HepG2 (cell line): ENCODE measurements around the gene RHD. TPM values are rescaled to one million over a fixed set of nuclear protein-coding genes. Genes with fewer than 3 reads are reported as not detected.
A peak's percentile ranks its signal among the peaks of the same experiment; 100 is the strongest.

Source experiments
- ATF3 ChIP-seq: sonication (generic); formaldehyde crosslinking; IDR thresholded peaks from 2 replicates; pipeline ENCODE4 v1.4.0; 2020; ENCODE audit warnings: missing genetic modification reagents
- ATF5 ChIP-seq: sonication (generic); formaldehyde crosslinking; IDR thresholded peaks from 2 replicates; pipeline ENCODE4 v1.4.0; 2020; ENCODE audit warnings: mild to moderate bottlenecking, low read depth, missing genetic modification reagents
- DZIP1 ChIP-seq: sonication (generic); formaldehyde crosslinking; IDR thresholded peaks from 2 replicates; pipeline ENCODE4 v1.5.0; 2020; ENCODE audit warnings: mild to moderate bottlenecking, missing genetic modification reagents
- EHMT2 ChIP-seq: fragments of 200-600 bp; sonication (generic); IDR thresholded peaks from 2 replicates; pipeline ENCODE4 v1.7.0; 2017; ENCODE audit warnings: antibody characterized with exemption, low read depth, low read length, borderline replicate concordance
- HOMEZ ChIP-seq: IDR thresholded peaks from 2 replicates; pipeline ENCODE4 v1.6.1; 2016; ENCODE audit warnings: low read depth
- KAT7 ChIP-seq: IDR thresholded peaks from 2 replicates; pipeline ENCODE4 v1.6.1; 2018; ENCODE audit warnings: borderline replicate concordance, missing compliant biosample characterization
- MXD3 ChIP-seq: IDR thresholded peaks from 2 replicates; pipeline ENCODE4 v1.6.1; 2016; ENCODE audit warnings: mild to moderate bottlenecking, missing biosample characterization, missing genetic modification reagents
- PATZ1 ChIP-seq: sonication (generic); formaldehyde crosslinking; IDR thresholded peaks from 2 replicates; pipeline ENCODE4 v1.4.0; 2020; ENCODE audit warnings: missing genetic modification reagents
- PCBP1 ChIP-seq: fragments of 200-400 bp; formaldehyde crosslinking; IDR thresholded peaks from 2 replicates; pipeline ENCODE4 v1.6.1; 2017; ENCODE audit warnings: mild to moderate bottlenecking, low read depth, low read length, borderline replicate concordance
- SIX4 ChIP-seq: sonication (generic); formaldehyde crosslinking; IDR thresholded peaks from 2 replicates; pipeline ENCODE4 v1.4.0; 2020; ENCODE audit warnings: missing genetic modification reagents
- SOX6 ChIP-seq, 2 experiments: fragments of 450-650 bp in 1 of 2; sonication (generic) in 1 of 2; formaldehyde crosslinking in 1 of 2; IDR thresholded peaks; 2 replicates each; pipeline versions ENCODE4 v1.4.0 to v1.6.1; 2017 to 2020; ENCODE audit warnings: antibody characterized with exemption in 1 of 2, mild to moderate bottlenecking in 1 of 2, missing genetic modification reagents in 1 of 2
- XBP1 ChIP-seq: sonication (generic); formaldehyde crosslinking; IDR thresholded peaks from 2 replicates; pipeline ENCODE4 v1.5.0; 2020; ENCODE audit warnings: missing genetic modification reagents
- XRCC5 ChIP-seq: fragments of 200-400 bp; formaldehyde crosslinking; optimal IDR thresholded peaks from 2 replicates; pipeline ENCODE3; 2017; ENCODE audit warnings: mild to moderate bottlenecking, low read length
- ZBTB10 ChIP-seq: sonication (generic); formaldehyde crosslinking; IDR thresholded peaks from 2 replicates; pipeline ENCODE4 v1.4.0; 2020; ENCODE audit warnings: missing genetic modification reagents, borderline replicate concordance
- ZNF343 ChIP-seq: sonication (generic); formaldehyde crosslinking; IDR thresholded peaks from 2 replicates; pipeline ENCODE4 v1.4.0; 2020; ENCODE audit warnings: mild to moderate bottlenecking, missing genetic modification reagents
- ZNF354B ChIP-seq: sonication (generic); formaldehyde crosslinking; IDR thresholded peaks from 2 replicates; pipeline ENCODE4 v1.8.0; 2022; ENCODE audit warnings: mild to moderate bottlenecking, missing genetic modification reagents
- polyA plus RNA-seq, 8 experiments: library from polyadenylated mRNA; depleted of rRNA in 3 of 8; stranded (reverse) in 7 of 8; unstranded in 1 of 8; fragments of >200 nt; fragmentation: Illumina TruSeq in 4 of 8; extraction: Trizol in 4 of 8; gene quantifications; 2 replicates each; pipeline versions ENCODE4 v1.2.1 to v1.2.3, GENCODE V29; 2011 to 2016; ENCODE audit warnings: low read depth in 4 of 8, missing spikeins in 1 of 8, mixed read lengths in 1 of 8; ENCODE audit not compliant: insufficient read depth in 1 of 8
- total RNA-seq, 5 experiments: library from RNA; depleted of rRNA; stranded (reverse); fragments of >200 nt; fragmentation: Illumina TruSeq; extraction: Trizol; gene quantifications; 2 replicates each; pipeline ENCODE4 v1.2.3, GENCODE V29; 2016; ENCODE audit warnings: low read depth in 1 of 5

RHD gene
- total and polyA plus RNA-seq, 2 of the 13 experiments (the other 11 are each of a cell fraction or from before 2014, with no cell fraction given), result not detected

GRCh38 chr1:25239681-25240541 lies 32.4 kb upstream of the RHD start (continued):
- no peak for TF ChIP-seq ATF5 (CRISPR knock-in tag)
- no peak for TF ChIP-seq ZNF354B (CRISPR knock-in tag)
- TF ChIP-seq XBP1, result no peak
- 0 out of 2 replicates have a peak, but pooled peaks have one; percentile 26 for TF ChIP-seq MXD3 (CRISPR knock-in tag)
- TF ChIP-seq ATF3 (CRISPR knock-in tag), result no peak; the same call in 1 of the 2 replicates
- peak; percentile 31; the same call in 1 of the 2 replicates for TF ChIP-seq KAT7
- no peak for TF ChIP-seq EHMT2
- TF ChIP-seq ZBTB10 (CRISPR knock-in tag), result peak; percentile 47; the same call in 1 of the 2 replicates
- TF ChIP-seq ZNF343, result peak; percentile 39; the same call in 1 of the 2 replicates
- no peak for TF ChIP-seq DZIP1 (CRISPR knock-in tag)
- TF ChIP-seq SOX6 (IDR thresholded peaks at IDR 0.05), result no peak
- peak; percentile 66 for TF ChIP-seq SOX6 (CRISPR knock-in tag; IDR thresholded peaks at IDR 0.05)
- peak; percentile 85 for TF ChIP-seq XRCC5
- TF ChIP-seq SIX4, result no peak; the same call in 1 of the 2 replicates
- TF ChIP-seq HOMEZ (CRISPR knock-in tag), result no peak
- TF ChIP-seq PCBP1, result 0 out of 2 replicates have a peak, but pooled peaks have one; percentile 36
- peak; percentile 58; the same call in 1 of the 2 replicates for TF ChIP-seq PATZ1 (CRISPR knock-in tag)
